Mammary epithelial cell (primary cell): ENCODE results near the gene RPTOR.

ENCODE experiments used
- EZH2 ChIP-seq: IDR thresholded peaks from 2 replicates; pipeline ENCODE4 v1.6.1; 2012; ENCODE audit warnings: low read length, inconsistent platforms, borderline replicate concordance
- TF ChIP-seq, protein P1 (sequence below), 2 donors: IDR thresholded peaks in 1 of 2; conservative IDR thresholded peaks in 1 of 2; 2 replicates each; pipeline ENCODE4 v1.5.1; 2011 to 2012; ENCODE audit warnings: inconsistent platforms in 2 of 2, low read length in 2 of 2, mild to moderate bottlenecking in 2 of 2, control low read depth in 1 of 2, low read depth in 1 of 2; ENCODE audit not compliant: insufficient read depth in 1 of 2; ENCODE audit errors: extremely low read depth in 1 of 2

- TF ChIP-seq, protein P1, sequence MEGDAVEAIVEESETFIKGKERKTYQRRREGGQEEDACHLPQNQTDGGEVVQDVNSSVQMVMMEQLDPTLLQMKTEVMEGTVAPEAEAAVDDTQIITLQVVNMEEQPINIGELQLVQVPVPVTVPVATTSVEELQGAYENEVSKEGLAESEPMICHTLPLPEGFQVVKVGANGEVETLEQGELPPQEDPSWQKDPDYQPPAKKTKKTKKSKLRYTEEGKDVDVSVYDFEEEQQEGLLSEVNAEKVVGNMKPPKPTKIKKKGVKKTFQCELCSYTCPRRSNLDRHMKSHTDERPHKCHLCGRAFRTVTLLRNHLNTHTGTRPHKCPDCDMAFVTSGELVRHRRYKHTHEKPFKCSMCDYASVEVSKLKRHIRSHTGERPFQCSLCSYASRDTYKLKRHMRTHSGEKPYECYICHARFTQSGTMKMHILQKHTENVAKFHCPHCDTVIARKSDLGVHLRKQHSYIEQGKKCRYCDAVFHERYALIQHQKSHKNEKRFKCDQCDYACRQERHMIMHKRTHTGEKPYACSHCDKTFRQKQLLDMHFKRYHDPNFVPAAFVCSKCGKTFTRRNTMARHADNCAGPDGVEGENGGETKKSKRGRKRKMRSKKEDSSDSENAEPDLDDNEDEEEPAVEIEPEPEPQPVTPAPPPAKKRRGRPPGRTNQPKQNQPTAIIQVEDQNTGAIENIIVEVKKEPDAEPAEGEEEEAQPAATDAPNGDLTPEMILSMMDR (conservative IDR thresholded peaks at IDR 0.05 in 1 of 2, IDR thresholded peaks at IDR 0.05 in 1 of 2; ENCODE audit: extremely low read depth in 1 of 2, insufficient read depth in 1 of 2, low read depth in 1 of 2, low read length in 2 of 2) = no peak
- no peak for TF ChIP-seq EZH2
Observed at GRCh38 chr17:80513892-80514291, 30.7 kb upstream of the RPTOR start.
